IPS DF 6.9 (cell line): ENCODE results near the gene RGS7.

Source experiments
- DNase-seq: peaks from one replicate; pipeline ENCODE4 v3.0.0-alpha.2; 2013; ENCODE audit warnings: low read depth, low spot score
- H3K27ac ChIP-seq: one replicate; pipeline ENCODE4 v1.5.1; 2013; ENCODE audit warnings: low read length, control low read depth
- H3K27me3 ChIP-seq: 2 replicates; pipeline ENCODE4 v1.6.1; 2013; ENCODE audit warnings: mild to moderate bottlenecking, low read length; ENCODE audit not compliant: control insufficient read depth, insufficient read depth
- H3K36me3 ChIP-seq: 2 replicates; pipeline ENCODE4 v1.6.1; 2013; ENCODE audit warnings: low read length; ENCODE audit not compliant: control insufficient read depth, insufficient read depth
- H3K4me1 ChIP-seq: 2 replicates; pipeline ENCODE4 v1.6.1; 2013; ENCODE audit warnings: low read length; ENCODE audit not compliant: control insufficient read depth, insufficient read depth
- H3K4me3 ChIP-seq: 2 replicates; pipeline ENCODE4 v1.5.1; 2013; ENCODE audit warnings: mild to moderate bottlenecking, low read length
- H3K9me3 ChIP-seq: 2 replicates; pipeline ENCODE4 v1.6.1; 2013; ENCODE audit warnings: low read length, inconsistent platforms; ENCODE audit not compliant: control insufficient read depth, insufficient read depth
- WGBS: extraction: QIAGEN DNeasy Blood & Tissue Kit; methylation state at CpG from one replicate; pipeline ENCODE4 v1.1.7; 2013; ENCODE audit warnings: mixed read lengths, missing lambda C conversion rate; ENCODE audit not compliant: insufficient read length, insufficient coverage; 5-methylcytosine and 5-hydroxymethylcytosine counted together

Gene RGS7

GRCh38 chr1:240878631-240879030 is 478.4 kb downstream of the RGS7 start:
- no peak overlapping the region for H3K27ac ChIP-seq
- H3K9me3 ChIP-seq = no peaks in the 10 kb centered on the region
- no CpG with 5 or more reads among the region's 1 CpG for WGBS
- H3K4me3 ChIP-seq = no peak overlapping the region
- no peaks in the 10 kb centered on the region for H3K36me3 ChIP-seq
- no peaks in the 10 kb centered on the region for H3K4me1 ChIP-seq
- DNase-seq = no peak
- no peaks in the 10 kb centered on the region for H3K27me3 ChIP-seq

- Histone ChIP-seq H3K36me3 (no peaks in the 10 kb centered on the region), H3K4me1 (no peaks in the 10 kb centered on the region), H3K4me3 (no peak overlapping the region), H3K27ac (no peak overlapping the region), H3K9me3 (no peaks in the 10 kb centered on the region), H3K27me3 (no peaks in the 10 kb centered on the region)
- WGBS = no CpG with 5 or more reads among the region's 1 CpG
- no peak for DNase-seq
Observed at GRCh38 chr1:240877605-240878004, 479.4 kb downstream of the RGS7 start.

GRCh38 chr1:240876071-240876470 is 480.9 kb downstream of the RGS7 start:
- H3K27ac ChIP-seq = no peak overlapping the region
- H3K4me3 ChIP-seq = no peak overlapping the region
- H3K36me3 ChIP-seq = no peaks in the 10 kb centered on the region
- H3K9me3 ChIP-seq = no peaks in the 10 kb centered on the region
- no peak for DNase-seq
- H3K4me1 ChIP-seq = no peaks in the 10 kb centered on the region
- H3K27me3 ChIP-seq = no peaks in the 10 kb centered on the region
- no CpG with 5 or more reads among the region's 4 CpGs for WGBS

- H3K27ac ChIP-seq = no peak overlapping the region
- no peaks in the 10 kb centered on the region for H3K4me1 ChIP-seq
- no CpG with 5 or more reads among the region's 3 CpGs for WGBS
- H3K4me3 ChIP-seq = no peak overlapping the region
- H3K27me3 ChIP-seq = no peaks in the 10 kb centered on the region
- no peak for DNase-seq
- no peaks in the 10 kb centered on the region for H3K36me3 ChIP-seq
- H3K9me3 ChIP-seq = no peaks in the 10 kb centered on the region
Observed at GRCh38 chr1:240869071-240869470, 487.9 kb downstream of the RGS7 start.

GRCh38 chr1:240866724-240867123 is 490.3 kb downstream of the RGS7 start:
- no peak for DNase-seq
- Histone ChIP-seq H3K36me3 (no peaks in the 10 kb centered on the region), H3K27ac (no peak overlapping the region), H3K4me1 (no peaks in the 10 kb centered on the region), H3K9me3 (no peaks in the 10 kb centered on the region), H3K4me3 (no peak overlapping the region), H3K27me3 (no peaks in the 10 kb centered on the region)
- WGBS = no CpG with 5 or more reads among the region's 2 CpGs

GRCh38 chr1:240860023-240860422 is 497.0 kb downstream of the RGS7 start:
- no peak overlapping the region for H3K4me3 ChIP-seq
- WGBS = no CpG with 5 or more reads among the region's 3 CpGs

GRCh38 chr1:240854367-240854766 is 502.6 kb downstream of the RGS7 start:
- Histone ChIP-seq H3K27me3 (no peaks in the 10 kb centered on the region), H3K4me1 (no peaks in the 10 kb centered on the region), H3K4me3 (no peak overlapping the region), H3K9me3 (no peaks in the 10 kb centered on the region; the same call in 1 of the 2 replicates), H3K36me3 (no peaks in the 10 kb centered on the region), H3K27ac (no peak overlapping the region)
- DNase-seq = no peak
- no CpG with 5 or more reads among the region's 6 CpGs for WGBS

More at GRCh38 chr1:240860023-240860422, 497.0 kb downstream of the RGS7 start:
- Histone ChIP-seq H3K27ac (no peak overlapping the region), H3K36me3 (no peaks in the 10 kb centered on the region), H3K4me1 (no peaks in the 10 kb centered on the region), H3K9me3 (no peaks in the 10 kb centered on the region), H3K27me3 (no peaks in the 10 kb centered on the region)
- no peak for DNase-seq

- no peaks in the 10 kb centered on the region for H3K27me3 ChIP-seq
- DNase-seq = no peak
- no peaks in the 10 kb centered on the region for H3K4me1 ChIP-seq
- no CpG with 5 or more reads among the region's 2 CpGs for WGBS
- H3K27ac ChIP-seq = no peak overlapping the region
- H3K9me3 ChIP-seq = no peaks in the 10 kb centered on the region; the same call in 1 of the 2 replicates
- H3K4me3 ChIP-seq = no peak overlapping the region
- H3K36me3 ChIP-seq = no peaks in the 10 kb centered on the region
Observed at GRCh38 chr1:240847325-240847724, 509.7 kb downstream of the RGS7 start.

- WGBS = no CpG with 5 or more reads among the region's 1 CpG
- H3K9me3 ChIP-seq = no peaks in the 10 kb centered on the region
- H3K27ac ChIP-seq = no peak overlapping the region
- H3K36me3 ChIP-seq = no peaks in the 10 kb centered on the region
- no peaks in the 10 kb centered on the region for H3K4me1 ChIP-seq
- no peak overlapping the region for H3K4me3 ChIP-seq
- DNase-seq = no peak
- no peaks in the 10 kb centered on the region for H3K27me3 ChIP-seq
Observed at GRCh38 chr1:240844486-240844885, 512.5 kb downstream of the RGS7 start.

- no peaks in the 10 kb centered on the region for H3K4me1 ChIP-seq
- H3K27ac ChIP-seq = no peak overlapping the region
- no peaks in the 10 kb centered on the region for H3K27me3 ChIP-seq
- H3K36me3 ChIP-seq = no peaks in the 10 kb centered on the region
- no CpG with 5 or more reads among the region's 3 CpGs for WGBS
- H3K4me3 ChIP-seq = no peak overlapping the region
- DNase-seq = no peak
- no peaks in the 10 kb centered on the region for H3K9me3 ChIP-seq
Observed at GRCh38 chr1:240843798-240844197, 513.2 kb downstream of the RGS7 start.

- Histone ChIP-seq H3K27ac (no peak overlapping the region), H3K36me3 (no peaks in the 10 kb centered on the region), H3K4me3 (no peak overlapping the region), H3K9me3 (no peaks in the 10 kb centered on the region), H3K27me3 (no peaks in the 10 kb centered on the region), H3K4me1 (no peaks in the 10 kb centered on the region)
- no CpG with 5 or more reads among the region's 1 CpG for WGBS
- DNase-seq = no peak
Observed at GRCh38 chr1:240836271-240836670, 520.7 kb downstream of the RGS7 start.
